HPDE6-E6E7 (cell line): ENCODE data around the gene FICD.

Experiments
- DNase-seq: peaks from one replicate; pipeline ENCODE4 v3.0.0; 2011; ENCODE audit warnings: missing footprints; ENCODE audit errors: extremely low spot score

Gene FICD

DNA sequence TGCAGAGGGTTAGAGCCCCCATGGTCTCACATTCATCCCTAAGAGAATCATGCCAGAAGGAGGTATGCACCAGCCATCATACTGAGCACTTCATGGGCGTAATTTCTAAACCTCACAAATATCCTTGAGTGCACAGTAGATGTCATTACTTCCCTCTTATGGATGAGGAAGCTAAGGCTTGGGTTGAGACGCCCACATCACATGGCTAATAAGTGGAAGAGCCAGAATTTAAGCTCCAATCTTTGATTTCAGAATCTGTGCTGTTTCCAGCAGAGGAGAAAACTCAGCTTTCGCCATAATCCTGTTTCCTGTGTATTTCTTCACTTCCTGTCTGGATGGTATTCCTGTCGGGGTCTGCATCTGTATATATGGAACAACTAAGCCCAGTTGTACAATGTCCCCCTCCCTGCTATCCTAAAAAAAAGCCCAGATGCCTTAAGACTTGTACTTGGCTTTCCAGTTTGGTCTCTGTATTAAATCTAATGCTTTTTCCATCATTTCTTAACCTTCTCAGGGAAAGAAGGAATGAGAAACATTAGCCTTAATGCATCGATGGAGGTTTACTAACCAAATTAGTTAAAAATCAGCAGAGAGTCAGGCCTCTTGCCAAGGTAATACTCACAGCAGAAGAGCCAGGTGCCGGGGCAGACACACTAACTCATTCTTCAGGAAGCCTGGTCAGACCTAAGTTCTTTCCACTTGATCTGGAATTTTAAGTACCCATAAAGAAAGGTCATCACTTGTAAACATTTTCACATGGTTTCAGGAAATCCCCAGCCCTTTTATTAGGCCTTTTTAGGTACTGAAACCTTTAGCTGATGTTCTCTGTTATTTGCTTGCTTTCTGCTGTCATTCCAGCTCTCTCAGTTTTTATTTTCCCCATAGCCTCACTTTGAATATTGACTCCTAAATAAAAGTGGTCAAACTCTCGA is 52.6 kb downstream of the FICD start:
- DNase-seq, result no peak

DNA sequence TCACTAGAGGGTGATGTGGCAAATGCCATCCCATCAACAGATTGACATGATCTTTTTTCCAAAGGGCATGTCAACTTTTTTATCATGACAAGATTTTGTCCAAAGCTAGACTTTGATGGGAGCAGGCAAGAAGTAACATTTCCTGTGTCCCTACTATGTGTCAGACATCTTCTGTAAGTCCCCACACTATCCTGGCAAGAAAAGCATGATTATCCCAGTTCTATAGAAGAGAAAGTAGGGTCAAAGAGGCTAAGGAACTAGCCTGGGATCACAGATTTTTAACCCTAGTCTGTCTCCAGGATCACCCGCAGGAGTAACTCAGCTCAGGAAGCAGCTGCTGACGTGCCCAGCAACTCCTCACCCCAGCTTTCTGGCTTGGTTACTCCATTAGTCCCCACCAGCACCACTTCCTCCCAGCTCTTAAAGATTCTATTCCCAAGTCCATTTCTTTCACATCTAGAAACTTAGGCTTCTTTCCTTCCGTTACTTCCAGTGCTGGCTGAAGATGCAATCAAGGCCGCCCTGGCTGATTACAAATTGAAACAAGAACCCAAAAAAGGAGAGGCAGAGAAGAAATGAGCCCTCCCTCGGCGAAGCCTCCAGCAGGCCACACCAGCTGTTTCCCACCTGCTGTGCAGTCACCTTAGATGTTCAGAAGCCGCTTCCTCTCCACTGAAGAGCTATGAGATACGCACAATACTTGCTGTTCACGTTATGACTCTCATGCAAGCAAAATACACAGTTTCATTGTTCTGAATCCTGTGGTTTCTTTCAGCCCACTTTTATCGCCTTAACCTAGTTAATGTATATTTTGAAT is 53.5 kb downstream of the FICD start:
- no peak for DNase-seq
